ENCODE results near the gene WDR86. TPM values are rescaled to one million over a fixed set of nuclear protein-coding genes. Genes with fewer than 3 reads are reported as not detected.

WDR86 gene
- total and polyA plus RNA-seq, 2 of the 8 experiments (the other 6 are each of a cell fraction or from before 2014, with no cell fraction given) = 12.7 to 15.8 TPM

- WGBS, 2 experiments (ENCODE audit: extremely low coverage in 1 of 2, insufficient coverage in 1 of 2, insufficient read length in 1 of 2, insufficient replicate concordance in 2 of 2, low coverage in 1 of 2, low lambda C conversion rate in 2 of 2, missing lambda C conversion rate in 1 of 2) = 84% methylated on average over 3 of the region's 3 CpGs; no CpG with 5 or more reads in 1 of the 2 experiments
- CTCF ChIA-PET (ENCODE audit: partially characterized antibody) = interaction anchor here (0.6 to 3.5 kb wide), 2 partner anchors 10 to 17 kb away, joined by 3 to 26 read pairs; no protein-coding TSS in a partner anchor
- H3K27me3 ChIP-seq (replicated peaks in 1 of 4; ENCODE audit: control insufficient read depth in 3 of 4, extremely low read depth in 1 of 4, insufficient read depth in 3 of 4, low read length in 3 of 4) = no peaks in the 10 kb centered on the region
- no peak for TF ChIP-seq TAF7 (optimal IDR thresholded peaks at IDR 0.05; ENCODE audit: borderline replicate concordance, low read depth, low read length)
- TF ChIP-seq SP1 (IDR thresholded peaks at IDR 0.05; ENCODE audit: low read depth, low read length) = no peak
- TF ChIP-seq CHD2 (IDR thresholded peaks at IDR 0.05; ENCODE audit: low read length) = no peak
- no peak for TF ChIP-seq NRF1 (IDR thresholded peaks at IDR 0.05; ENCODE audit: low read depth, low read length)
- no peak for TF ChIP-seq PHF8 (conservative IDR thresholded peaks at IDR 0.05; ENCODE audit: low read depth, low read length)
- TF ChIP-seq RFX5 (IDR thresholded peaks at IDR 0.05; ENCODE audit: borderline replicate concordance, low read depth, low read length) = no peak
- TF ChIP-seq CBX8 (IDR thresholded peaks at IDR 0.05; ENCODE audit: borderline replicate concordance, low read depth, low read length) = no peak
- TF ChIP-seq SAP30 (IDR thresholded peaks at IDR 0.05; ENCODE audit: insufficient read depth, insufficient replicate concordance, low read length) = no peak
- TF ChIP-seq JUN (IDR thresholded peaks at IDR 0.05; ENCODE audit: low read depth, low read length) = no peak
- TF ChIP-seq RNF2 (IDR thresholded peaks at IDR 0.05; ENCODE audit: borderline replicate concordance, low read depth, low read length, missing control alignments, poor library complexity, severe bottlenecking) = no peak
- no peak for TF ChIP-seq HDAC2 (IDR thresholded peaks at IDR 0.05; ENCODE audit: borderline replicate concordance in 1 of 2, low read depth in 2 of 2, low read length in 2 of 2)
- no peak for TF ChIP-seq KDM1A (IDR thresholded peaks at IDR 0.05; ENCODE audit: borderline replicate concordance, low read length)
Observed at GRCh38 chr7:151361193-151361959, 48.5 kb downstream of the WDR86 start.

More at GRCh38 chr7:151361193-151361959, 48.5 kb downstream of the WDR86 start:
- Histone ChIP-seq H2BK12ac (ENCODE audit: low read depth, low read length) (no peak overlapping the region), H3K23ac (ENCODE audit: insufficient read length) (no peak overlapping the region), H3K9me3 (ENCODE audit: insufficient read depth in 2 of 2, low read depth in 1 of 2, low read length in 1 of 2) (no peaks in the 10 kb centered on the region), H3K79me2 (ENCODE audit: control insufficient read depth in 1 of 2, insufficient read depth in 2 of 2, low read length in 2 of 2) (no peaks in the 10 kb centered on the region), H2BK120ac (replicated peaks; ENCODE audit: low read depth, low read length) (no peak overlapping the region), H4K91ac (replicated peaks; ENCODE audit: insufficient read length, low read length) (no peak overlapping the region), H3K23me2 (ENCODE audit: low read depth, low read length) (no peaks in the 10 kb centered on the region), H2BK15ac (ENCODE audit: low read length) (no peak overlapping the region), H2AK5ac (ENCODE audit: low read depth, low read length) (no peak overlapping the region), H2AFZ (ENCODE audit: low read length) (no peak overlapping the region), H3K4me1 (replicated peaks in 1 of 4; ENCODE audit: control insufficient read depth in 3 of 4, insufficient read depth in 4 of 4, low read length in 3 of 4) (no peaks in the 10 kb centered on the region), H3K36me3 (ENCODE audit: control insufficient read depth in 2 of 4, insufficient read depth in 4 of 4, low read length in 3 of 4) (peaks cover 0 to 17% (median 6%) of the 10 kb centered on the region in 4 experiments; a peak in 6 of 8 replicates), H3K4me2 (ENCODE audit: insufficient read depth in 1 of 2, low read depth in 2 of 2, low read length in 2 of 2) (no peak overlapping the region), H3K27ac (ENCODE audit: low read depth, low read length) (no peak overlapping the region), H3K9ac (replicated peaks in 1 of 4; ENCODE audit: extremely low read depth in 1 of 4, low read depth in 3 of 4, low read length in 3 of 4) (no peak overlapping the region), H4K8ac (ENCODE audit: extremely low read depth, insufficient read depth, low read length) (no peak overlapping the region), H4K5ac (ENCODE audit: insufficient read length, low read depth, low read length) (no peak overlapping the region), H3K79me1 (ENCODE audit: low read depth, low read length) (no peaks in the 10 kb centered on the region), H3K56ac (replicated peaks; ENCODE audit: insufficient read length, low read depth, low read length) (no peak overlapping the region), H3K4me3 (ENCODE audit: extremely low read depth in 1 of 4, insufficient read depth in 2 of 4, low read depth in 3 of 4, low read length in 4 of 4) (no peak overlapping the region), H2BK20ac (ENCODE audit: low read length) (no peak overlapping the region), H3K4ac (replicated peaks; ENCODE audit: insufficient read length, low read depth, low read length) (no peak overlapping the region), H4K20me1 (replicated peaks in 1 of 2; ENCODE audit: control insufficient read depth in 1 of 2, insufficient read depth in 2 of 2, low read length in 2 of 2) (no peaks in the 10 kb centered on the region), H3K14ac (ENCODE audit: insufficient read length) (no peak overlapping the region), H2BK5ac (ENCODE audit: low read depth, low read length) (no peak overlapping the region), H3K18ac (ENCODE audit: extremely low read depth, low read length) (no peak overlapping the region)
- no peak for DNase-seq (ENCODE audit: low read depth in 1 of 2, low spot score in 2 of 2)
- no peak for FAIRE-seq
- POLR2A ChIA-PET (ENCODE audit: partially characterized antibody) = interaction anchor here (0.6 to 1.4 kb wide), 2 partner anchors 8 to 11 kb away, joined by 3 read pairs; no protein-coding TSS in a partner anchor
